Measurements from ENCODE around the gene TINAG. TPM values are rescaled to one million over a fixed set of nuclear protein-coding genes. Genes with fewer than 3 reads are reported as not detected.

Gene TINAG
- total RNA-seq, 1 experiment from 2014 or later = not detected

GRCh38 chr6:54391577-54391976 lies 83.3 kb downstream of the TINAG start:
- BruUV-seq (replicated peaks) = no TSS peak
- H3K4me1 ChIP-seq (ENCODE audit: insufficient read depth, low read length, poor library complexity, severe bottlenecking) = no peaks in the 10 kb centered on the region
- intact Hi-C loops (cut with micrococcal nuclease; ENCODE audit: unreplicated experiment) = no loop called here
- ChIA-PET POLR2A (ENCODE audit: low non-redundant PET) (no interaction called here), CTCF (no interaction called here)
- no peak for TF ChIP-seq EZH2 (IDR thresholded peaks at IDR 0.05; ENCODE audit: borderline replicate concordance, low read depth, low read length, poor library complexity, severe bottlenecking)
- no peak for TF ChIP-seq CTCF (conservative IDR thresholded peaks at IDR 0.05; ENCODE audit: low read depth, low read length)
- H3K9me3 ChIP-seq (ENCODE audit: low read depth, low read length, poor library complexity, severe bottlenecking) = no peaks in the 10 kb centered on the region
- no peak overlapping the region for H3K4me3 ChIP-seq (ENCODE audit: low read depth, low read length, poor library complexity, severe bottlenecking)
- no peak overlapping the region for H3K27ac ChIP-seq (ENCODE audit: low read depth, low read length, poor library complexity, severe bottlenecking)
- DNase-seq (ENCODE audit: low spot score) = no peak
- no peaks in the 10 kb centered on the region for H3K27me3 ChIP-seq (replicated peaks; ENCODE audit: insufficient read depth, low read depth, low read length, poor library complexity)
- H3K36me3 ChIP-seq (ENCODE audit: insufficient read depth, low read length, poor library complexity, severe bottlenecking) = no peaks in the 10 kb centered on the region

GRCh38 chr6:54403096-54403495 lies 94.9 kb downstream of the TINAG start:
- no peak for DNase-seq (ENCODE audit: low spot score)
- no peaks in the 10 kb centered on the region for H3K36me3 ChIP-seq (ENCODE audit: insufficient read depth, low read length, poor library complexity, severe bottlenecking)
- no peak overlapping the region for H3K27ac ChIP-seq (ENCODE audit: low read depth, low read length, poor library complexity, severe bottlenecking)
- CTCF ChIA-PET = no interaction called here
- H3K4me3 ChIP-seq (ENCODE audit: low read depth, low read length, poor library complexity, severe bottlenecking) = no peak overlapping the region
- BruUV-seq (replicated peaks) = no TSS peak
- POLR2A ChIA-PET (ENCODE audit: low non-redundant PET) = no interaction called here
- no peak for TF ChIP-seq EZH2 (IDR thresholded peaks at IDR 0.05; ENCODE audit: borderline replicate concordance, low read depth, low read length, poor library complexity, severe bottlenecking)
- no peaks in the 10 kb centered on the region for H3K27me3 ChIP-seq (replicated peaks; ENCODE audit: insufficient read depth, low read depth, low read length, poor library complexity)
- intact Hi-C loops (cut with micrococcal nuclease; ENCODE audit: unreplicated experiment) = no loop called here
- H3K9me3 ChIP-seq (ENCODE audit: low read depth, low read length, poor library complexity, severe bottlenecking) = no peaks in the 10 kb centered on the region
- no peaks in the 10 kb centered on the region for H3K4me1 ChIP-seq (ENCODE audit: insufficient read depth, low read length, poor library complexity, severe bottlenecking)

- Histone ChIP-seq H3K36me3 (ENCODE audit: insufficient read depth, low read length, poor library complexity, severe bottlenecking) (no peaks in the 10 kb centered on the region), H3K27me3 (replicated peaks; ENCODE audit: insufficient read depth, low read depth, low read length, poor library complexity) (no peaks in the 10 kb centered on the region), H3K4me1 (ENCODE audit: insufficient read depth, low read length, poor library complexity, severe bottlenecking) (no peaks in the 10 kb centered on the region), H3K27ac (ENCODE audit: low read depth, low read length, poor library complexity, severe bottlenecking) (no peak overlapping the region), H3K4me3 (ENCODE audit: low read depth, low read length, poor library complexity, severe bottlenecking) (no peak overlapping the region), H3K9me3 (ENCODE audit: low read depth, low read length, poor library complexity, severe bottlenecking) (no peaks in the 10 kb centered on the region)
- intact Hi-C loops (cut with micrococcal nuclease; ENCODE audit: unreplicated experiment) = no loop called here
- ChIA-PET POLR2A (ENCODE audit: low non-redundant PET) (no interaction called here), CTCF (no interaction called here)
- no TSS peak for BruUV-seq (replicated peaks)
- DNase-seq (ENCODE audit: low spot score) = no peak
- TF ChIP-seq CTCF (conservative IDR thresholded peaks at IDR 0.05; ENCODE audit: low read depth, low read length) (no peak), EZH2 (IDR thresholded peaks at IDR 0.05; ENCODE audit: borderline replicate concordance, low read depth, low read length, poor library complexity, severe bottlenecking) (no peak)
Observed at GRCh38 chr6:54404791-54405190, 96.5 kb downstream of the TINAG start.

GRCh38 chr6:54411767-54412166 lies 103.5 kb downstream of the TINAG start:
- TF ChIP-seq CTCF (conservative IDR thresholded peaks at IDR 0.05; ENCODE audit: low read depth, low read length) (no peak), EZH2 (IDR thresholded peaks at IDR 0.05; ENCODE audit: borderline replicate concordance, low read depth, low read length, poor library complexity, severe bottlenecking) (no peak)
- ChIA-PET POLR2A (ENCODE audit: low non-redundant PET) (no interaction called here), CTCF (no interaction called here)
- no peaks in the 10 kb centered on the region for H3K9me3 ChIP-seq (ENCODE audit: low read depth, low read length, poor library complexity, severe bottlenecking)
- BruUV-seq (replicated peaks) = no TSS peak
- intact Hi-C loops (cut with micrococcal nuclease; ENCODE audit: unreplicated experiment) = no loop called here
- no peaks in the 10 kb centered on the region for H3K27me3 ChIP-seq (replicated peaks; ENCODE audit: insufficient read depth, low read depth, low read length, poor library complexity)
- no peaks in the 10 kb centered on the region for H3K4me1 ChIP-seq (ENCODE audit: insufficient read depth, low read length, poor library complexity, severe bottlenecking)
- DNase-seq (ENCODE audit: low spot score) = no peak
- H3K4me3 ChIP-seq (ENCODE audit: low read depth, low read length, poor library complexity, severe bottlenecking) = no peak overlapping the region
- no peak overlapping the region for H3K27ac ChIP-seq (ENCODE audit: low read depth, low read length, poor library complexity, severe bottlenecking)
- no peaks in the 10 kb centered on the region for H3K36me3 ChIP-seq (ENCODE audit: insufficient read depth, low read length, poor library complexity, severe bottlenecking)

Measured in A673 (cell line).